Hindlimb muscle (tissue), 1 donor: ENCODE measurements around the gene URB1. TPM values are rescaled to one million over a fixed set of nuclear protein-coding genes. Genes with fewer than 3 reads are reported as not detected.
"Not testable (repeated sequence)": the region's sequence is repeated elsewhere in the genome, so short reads cannot be mapped to it uniquely, and the experiment has no call there.

Source experiments
- DNase-seq: peaks from one replicate; pipeline ENCODE4 v3.0.0-alpha.2; 2013
- polyA plus RNA-seq: library from polyadenylated mRNA; unstranded; fragments of 120-200 nt; gene quantifications from one replicate; pipeline ENCODE4 v1.2.1, GENCODE V29; 2013; ENCODE audit not compliant: insufficient read length

The URB1 gene
- polyA plus RNA-seq, 1 donor = 13.8 TPM

DNA sequence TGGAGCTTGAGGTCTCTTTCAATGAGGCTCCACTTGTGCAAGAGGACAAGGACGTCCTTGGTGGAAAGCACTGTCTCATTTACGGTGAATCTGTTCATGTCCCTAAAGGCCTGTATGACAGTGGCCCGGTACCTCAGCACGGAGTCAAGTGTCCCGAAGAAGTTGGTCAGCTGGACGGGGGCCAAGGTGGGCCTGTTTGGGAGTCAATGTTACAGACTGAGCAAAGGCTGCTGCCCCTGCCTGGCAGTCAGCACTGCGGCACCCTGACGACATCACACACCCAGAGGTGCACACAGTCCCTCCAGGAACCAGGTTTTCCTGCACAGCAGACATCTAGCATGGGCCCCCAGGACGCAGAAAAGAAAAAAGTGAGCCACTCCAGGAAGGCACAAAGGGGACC, 75.1 kb downstream of the URB1 start:
- DNase-seq = no peak

GRCh38 chr21:32316361-32317215, 76.2 kb downstream of the URB1 start:
- DNase-seq = no peak

DNA sequence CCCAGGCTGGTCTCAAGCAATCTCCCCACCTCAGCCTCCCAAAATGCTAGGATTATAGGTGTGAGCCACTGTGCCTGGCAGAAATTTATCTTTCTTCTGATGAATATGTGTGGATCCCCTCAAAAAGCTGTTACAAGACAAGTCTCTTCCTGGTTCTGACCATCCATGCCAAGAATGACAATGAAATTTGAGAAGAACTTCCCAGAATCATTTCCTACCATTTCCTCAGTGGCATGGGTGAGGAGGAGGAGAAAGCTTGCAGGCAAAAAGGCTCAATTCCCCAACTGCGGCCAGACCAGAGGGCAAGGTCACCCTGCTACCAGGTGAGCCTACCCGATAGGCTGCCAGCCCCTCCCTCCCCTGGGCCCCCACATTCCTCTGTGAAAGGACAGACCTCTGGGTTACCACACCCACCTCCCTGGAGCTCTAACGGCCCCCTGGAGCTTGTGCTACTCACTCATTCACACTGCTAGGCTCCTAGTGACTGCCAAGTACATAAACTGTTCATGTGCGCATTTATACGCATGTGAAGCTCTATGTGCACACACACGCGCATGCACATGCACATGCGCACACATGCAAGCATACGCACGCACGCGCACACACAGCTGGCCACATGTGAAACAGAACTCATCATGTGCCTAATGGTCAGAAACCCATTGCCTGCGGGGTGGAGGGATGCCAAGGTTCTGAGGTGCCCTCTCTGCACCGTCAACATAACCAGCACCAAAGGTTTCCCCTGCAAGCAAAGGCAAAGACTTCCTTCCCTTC, 77.1 kb downstream of the URB1 start:
- DNase-seq = no peak

DNA sequence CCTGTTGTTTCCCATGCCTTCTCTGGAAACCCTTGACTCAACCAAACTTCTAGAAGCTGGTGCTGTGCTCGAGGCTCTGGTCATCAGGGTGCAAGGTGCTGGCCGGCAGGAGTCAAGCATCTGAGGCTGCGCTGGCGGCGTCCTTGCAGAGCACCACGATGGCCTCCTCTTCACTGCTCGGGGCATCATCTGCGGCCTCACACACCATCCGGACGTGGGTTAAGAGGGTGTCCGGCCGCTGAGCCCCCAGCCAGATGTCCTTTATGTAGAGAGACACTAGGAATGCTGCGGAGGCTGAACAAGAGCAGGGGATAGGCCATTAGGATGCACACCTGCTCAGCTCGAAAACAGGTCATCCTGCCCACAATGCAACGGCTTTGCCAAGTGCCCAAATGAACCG, 78.0 kb downstream of the URB1 start:
- no peak for DNase-seq

GRCh38 chr21:32312976-32313375, 79.8 kb downstream of the URB1 start:
- no peak for DNase-seq

DNA sequence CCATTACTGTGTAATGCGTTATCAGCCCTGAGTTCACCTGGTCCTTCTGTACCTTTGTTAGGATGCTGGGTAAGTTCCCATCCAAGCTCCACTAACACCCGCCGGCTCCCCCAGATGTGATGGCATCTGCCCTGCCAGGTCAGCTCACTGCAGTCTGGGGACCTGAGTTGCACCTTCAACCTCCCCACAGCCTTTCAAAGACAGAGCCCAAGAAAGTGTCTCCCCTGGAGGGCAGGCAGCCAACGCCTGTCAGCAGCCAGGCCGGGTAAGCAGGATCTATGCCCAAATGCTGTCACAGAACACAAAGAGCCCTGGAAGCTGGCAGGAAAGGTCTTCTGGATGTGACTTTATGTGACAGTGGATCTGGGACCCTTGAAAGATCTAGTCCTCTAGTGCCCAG, 80.5 kb downstream of the URB1 start:
- no peak for DNase-seq

GRCh38 chr21:32311621-32312020, 81.2 kb downstream of the URB1 start:
- no peak for DNase-seq

- DNase-seq = not testable (repeated sequence)
These were observed 81.8 kb downstream of the URB1 start for GRCh38 chr21:32310976-32311375.

DNA sequence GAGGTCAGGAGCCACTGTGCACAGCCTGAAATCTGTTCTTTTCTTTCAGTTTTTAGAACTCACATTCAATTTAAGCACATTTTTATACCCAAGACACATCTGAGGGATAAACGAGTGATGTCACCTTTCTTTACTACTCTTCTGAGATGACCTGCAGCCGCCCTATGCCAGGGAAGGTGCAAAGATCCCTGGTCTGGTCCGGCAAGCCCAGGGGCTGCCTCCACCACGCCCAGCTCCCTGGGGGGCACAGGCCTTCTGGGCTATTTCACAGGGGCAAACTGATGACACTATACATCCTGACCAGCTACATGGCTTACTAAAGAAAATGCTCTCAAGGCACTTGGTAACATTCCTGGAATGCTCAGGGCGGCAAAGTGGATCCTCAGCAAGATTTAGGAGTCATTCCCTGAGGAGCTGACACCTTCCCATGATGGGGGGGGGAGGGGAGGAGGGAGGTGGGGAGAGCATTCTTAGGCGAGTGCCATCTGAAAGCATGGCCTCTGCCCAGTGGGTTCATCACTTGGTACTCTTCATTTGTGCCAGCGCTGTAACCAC, 82.8 kb downstream of the URB1 start:
- no peak for DNase-seq

DNA sequence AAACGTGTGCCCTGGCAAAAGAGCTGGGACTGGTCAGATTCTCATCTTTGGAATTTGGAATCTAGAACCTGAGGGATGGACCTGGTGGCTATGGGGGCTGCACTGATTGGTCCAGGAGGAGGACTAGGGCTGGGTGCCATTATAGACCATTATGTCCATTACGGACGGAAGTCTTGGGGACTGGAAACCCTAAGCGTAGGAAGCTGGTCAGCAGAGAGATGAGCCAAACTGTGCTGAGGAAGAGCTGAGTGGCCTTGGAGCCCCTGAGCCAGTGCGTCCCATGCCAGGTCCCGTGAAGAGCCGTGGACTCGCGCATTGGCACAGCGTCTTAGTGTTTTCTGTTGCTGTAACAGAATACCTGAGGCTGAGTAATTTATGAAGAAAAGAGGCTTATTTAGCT, 84.1 kb downstream of the URB1 start:
- no peak for DNase-seq

DNA sequence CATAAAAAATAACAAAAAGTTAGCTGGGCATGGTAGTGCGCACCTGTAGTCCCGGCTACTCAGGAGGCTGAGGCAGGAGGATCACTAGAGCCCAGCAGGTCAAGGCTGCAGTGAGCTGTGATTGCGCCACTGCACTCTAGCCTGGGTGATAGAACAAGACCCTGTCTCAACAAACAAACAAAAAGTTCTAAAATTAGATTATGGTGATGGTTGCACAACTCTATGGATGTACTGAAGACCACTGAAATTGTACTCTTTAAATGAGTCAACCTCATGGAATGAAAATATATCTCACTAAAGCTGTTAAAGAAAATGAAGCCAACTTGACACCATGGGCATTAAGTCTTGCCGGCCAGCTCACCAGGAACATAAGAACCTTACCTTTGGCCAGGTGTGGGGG, 85.1 kb downstream of the URB1 start:
- DNase-seq = no peak

- DNase-seq = no peak
These were observed 86.6 kb downstream of the URB1 start for GRCh38 chr21:32306021-32306780.

DNA sequence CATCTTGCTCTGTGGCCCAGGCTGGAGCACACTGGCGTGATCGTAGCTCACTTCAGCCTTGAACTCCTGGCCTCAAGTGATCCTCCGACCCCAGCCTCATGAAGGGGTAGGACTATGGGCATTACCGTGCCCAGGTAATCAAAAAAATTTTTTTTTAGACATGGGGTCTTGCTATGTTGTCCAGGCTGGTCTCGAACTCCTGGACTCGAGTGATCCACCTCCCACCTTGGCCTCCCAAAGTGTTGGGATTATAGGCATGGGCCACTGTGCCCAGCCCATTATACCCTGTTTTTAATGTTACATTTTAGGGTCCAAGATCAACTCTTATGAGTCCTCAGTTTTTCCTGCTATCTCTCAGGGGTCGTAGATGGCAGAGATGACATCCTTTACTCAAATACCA, 87.8 kb downstream of the URB1 start:
- no peak for DNase-seq

GRCh38 chr21:32303385-32303784, 89.4 kb downstream of the URB1 start:
- DNase-seq = no peak

DNA sequence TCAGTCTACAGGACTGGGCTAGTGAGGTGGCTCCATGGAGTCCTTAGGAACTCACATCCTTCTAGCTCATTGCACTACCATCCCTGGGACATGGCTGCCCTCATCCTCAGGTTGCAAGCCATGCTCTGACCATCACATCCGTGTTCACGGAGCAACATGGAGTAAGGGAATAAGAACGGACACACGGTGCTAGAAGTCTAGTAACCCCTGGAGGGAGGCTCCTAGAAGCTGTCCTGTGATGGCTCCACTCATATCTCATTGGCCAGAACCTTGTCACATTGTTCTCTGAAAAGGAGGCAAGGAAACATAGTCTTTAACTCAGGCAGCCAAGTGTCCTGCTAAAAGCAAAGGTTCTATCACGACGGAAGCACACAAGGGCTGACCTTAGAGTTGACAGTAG, 90.3 kb downstream of the URB1 start:
- DNase-seq = no peak

DNA sequence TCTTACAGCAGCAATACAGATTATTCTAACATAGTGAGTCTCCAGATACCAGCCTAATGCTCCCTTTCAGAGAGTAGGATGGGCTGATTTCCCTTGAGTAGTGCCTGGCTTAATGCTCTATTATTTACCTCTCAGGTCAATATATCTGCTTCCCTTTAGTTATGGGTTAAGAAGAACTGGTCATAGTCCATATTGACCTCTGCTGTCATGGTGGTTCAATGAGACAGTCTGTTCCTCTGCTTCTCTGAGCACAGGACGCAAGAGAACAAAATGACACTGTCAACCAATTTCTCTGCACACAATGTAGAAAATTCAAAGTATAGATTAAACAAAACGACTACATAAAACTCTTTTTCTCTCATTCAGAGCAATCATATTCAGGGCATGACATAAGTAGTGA, 91.2 kb downstream of the URB1 start:
- DNase-seq = no peak

DNA sequence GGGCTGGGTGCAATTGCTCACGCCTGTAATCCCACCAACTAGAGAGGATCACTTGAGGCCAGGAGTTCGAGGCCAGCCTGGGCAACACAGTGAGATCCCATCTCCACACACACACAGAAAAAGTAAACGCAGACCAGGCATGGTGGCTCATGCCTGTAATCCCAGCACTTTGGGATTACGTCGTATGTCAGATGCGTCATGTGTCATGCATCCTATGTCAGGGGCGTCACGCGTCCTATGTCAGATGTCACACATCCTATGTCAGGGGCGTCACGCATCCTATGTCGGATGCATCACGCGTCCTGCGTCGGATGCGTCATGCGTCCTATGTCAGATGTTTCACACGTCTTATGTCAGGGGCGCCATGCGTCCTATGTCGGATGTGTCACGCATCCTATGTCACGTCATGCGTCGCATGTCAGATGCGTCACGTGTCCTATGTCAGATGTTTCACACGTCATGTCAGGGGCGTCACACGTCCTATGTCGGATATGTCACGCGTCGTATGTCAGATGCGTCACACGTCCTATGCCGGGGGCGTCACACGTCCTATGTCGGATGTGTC, 92.6 kb downstream of the URB1 start:
- DNase-seq = no peak

DNA sequence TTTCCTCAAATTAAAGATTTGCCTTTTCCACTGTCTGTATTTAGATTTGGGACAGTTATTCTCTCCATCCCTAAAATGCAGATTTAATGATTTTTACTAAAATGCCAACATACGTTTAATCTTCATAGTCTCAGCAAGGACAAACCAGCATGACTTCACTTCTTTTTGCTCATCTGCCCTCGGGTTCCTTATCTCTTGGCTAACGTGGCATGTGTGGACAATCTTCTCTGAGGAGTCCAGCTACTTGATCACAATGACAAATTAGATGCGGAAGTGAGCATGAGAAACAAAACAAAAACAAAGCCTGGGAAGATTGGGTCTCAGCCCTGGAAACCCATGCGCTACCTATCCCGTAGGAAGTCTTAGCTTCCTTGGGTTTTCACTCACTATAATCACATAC, 93.1 kb downstream of the URB1 start:
- no peak for DNase-seq

GRCh38 chr21:32298658-32299081, 94.1 kb downstream of the URB1 start, which contains the start of gene MRAP:
MRAP (plus strand) TSS chr21:32298855; CDS start chr21:32298972, 117 bp downstream.
- DNase-seq = no peak

- DNase-seq = no peak
These were observed 94.7 kb downstream of the URB1 start for GRCh38 chr21:32298148-32298559.

GRCh38 chr21:32297449-32297848, 95.4 kb downstream of the URB1 start:
- DNase-seq = no peak

- no peak for DNase-seq
These were observed 107.3 kb downstream of the URB1 start for GRCh38 chr21:32285476-32285875.
